Measurements from ENCODE around the gene CERS1. TPM values are rescaled to one million over a fixed set of nuclear protein-coding genes. Genes with fewer than 3 reads are reported as not detected.

CERS1 gene
- polyA plus RNA-seq, 3 donors, result not detected

DNA sequence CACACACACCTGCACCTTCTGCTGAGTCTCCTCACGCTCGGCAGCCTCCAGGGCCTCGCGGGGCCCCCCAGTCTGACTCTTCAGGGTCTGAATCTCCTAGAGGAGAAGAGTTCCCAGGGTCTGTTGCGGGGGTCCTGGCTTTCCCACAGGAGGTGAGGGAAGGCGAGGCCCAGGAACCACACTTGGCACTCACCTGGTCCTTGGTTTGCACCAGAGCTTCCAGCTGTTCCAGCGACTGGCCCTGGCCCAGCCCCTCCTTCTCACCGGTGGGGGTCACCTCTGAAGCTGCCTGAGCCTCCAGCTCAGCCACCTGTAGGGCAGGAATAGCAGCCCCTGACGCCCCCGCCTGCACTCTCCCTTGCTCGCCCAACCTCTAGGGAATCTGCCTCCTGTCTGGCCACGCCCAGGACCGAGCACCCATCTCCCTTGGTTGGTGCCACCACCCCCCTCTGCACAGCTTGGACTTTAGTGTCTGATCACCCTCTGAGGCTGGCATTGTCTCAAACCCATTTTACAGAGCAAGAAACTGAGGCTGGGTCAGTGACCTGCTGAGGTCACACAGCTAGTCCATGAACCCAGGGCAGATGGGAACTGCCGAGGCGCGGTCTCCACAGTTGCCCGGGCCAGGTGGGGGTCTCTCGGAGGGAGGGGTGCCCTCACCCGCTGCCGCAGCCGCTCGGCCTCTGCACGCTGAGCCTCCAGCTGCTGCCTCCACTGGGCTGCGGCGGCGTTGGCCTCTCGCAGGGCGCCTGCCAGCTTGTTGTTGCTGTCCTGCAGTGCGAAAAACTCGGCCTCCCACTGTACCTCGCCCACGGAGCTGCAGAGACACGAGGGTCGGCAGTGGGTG, 35.6 kb upstream of the CERS1 start:
- H3K4me3 ChIP-seq (replicated peaks in 1 of 3; ENCODE audit: low read depth in 2 of 3, low read length in 3 of 3), result peak overlapping the region in 1 of 3 experiments; percentile 77
- Mint-ChIP-seq H3K4me1 (peaks cover 16% of the 10 kb centered on the region), H3K27me3 (ENCODE audit: low read depth in 3 of 3) (peaks cover 0 to 1% (median 0%) of the 10 kb centered on the region in 3 donors), H3K9me3 (no peaks in the 10 kb centered on the region), H3K4me3 (no peak overlapping the region), H3K27ac (peak overlapping the region in 1 of 7 donors; percentile 25), H3K36me3 (peaks cover 47 to 79% of the 10 kb centered on the region in 2 donors)
- H3K79me2 ChIP-seq (ENCODE audit: insufficient read depth, low read length), result no peaks in the 10 kb centered on the region
- no peaks in the 10 kb centered on the region for H3K27me3 ChIP-seq (ENCODE audit: control insufficient read depth in 2 of 2, insufficient read depth in 2 of 2, low read length in 2 of 2)
- H3K4me2 ChIP-seq (replicated peaks; ENCODE audit: extremely low read depth, low read length, poor library complexity, severe bottlenecking), result peak overlapping the region; percentile 90
- TF ChIP-seq, protein P1, sequence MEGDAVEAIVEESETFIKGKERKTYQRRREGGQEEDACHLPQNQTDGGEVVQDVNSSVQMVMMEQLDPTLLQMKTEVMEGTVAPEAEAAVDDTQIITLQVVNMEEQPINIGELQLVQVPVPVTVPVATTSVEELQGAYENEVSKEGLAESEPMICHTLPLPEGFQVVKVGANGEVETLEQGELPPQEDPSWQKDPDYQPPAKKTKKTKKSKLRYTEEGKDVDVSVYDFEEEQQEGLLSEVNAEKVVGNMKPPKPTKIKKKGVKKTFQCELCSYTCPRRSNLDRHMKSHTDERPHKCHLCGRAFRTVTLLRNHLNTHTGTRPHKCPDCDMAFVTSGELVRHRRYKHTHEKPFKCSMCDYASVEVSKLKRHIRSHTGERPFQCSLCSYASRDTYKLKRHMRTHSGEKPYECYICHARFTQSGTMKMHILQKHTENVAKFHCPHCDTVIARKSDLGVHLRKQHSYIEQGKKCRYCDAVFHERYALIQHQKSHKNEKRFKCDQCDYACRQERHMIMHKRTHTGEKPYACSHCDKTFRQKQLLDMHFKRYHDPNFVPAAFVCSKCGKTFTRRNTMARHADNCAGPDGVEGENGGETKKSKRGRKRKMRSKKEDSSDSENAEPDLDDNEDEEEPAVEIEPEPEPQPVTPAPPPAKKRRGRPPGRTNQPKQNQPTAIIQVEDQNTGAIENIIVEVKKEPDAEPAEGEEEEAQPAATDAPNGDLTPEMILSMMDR (IDR thresholded peaks at IDR 0.05), result no peak
- H3K36me3 ChIP-seq (replicated peaks in 1 of 2; ENCODE audit: control insufficient read depth in 1 of 2, insufficient read depth in 2 of 2, low read length in 2 of 2), result peaks cover 48 to 72% of the 10 kb centered on the region in 2 donors
- DNase-seq, result no peak
- intact Hi-C loops (cut with micrococcal nuclease), result loop anchor here in 1 of 2 donors (2.0 to 5.0 kb wide), 3 partner anchors 55 to 295 kb away; partner anchors contain the start of genes ARMC6, KLHL26 and SUGP2
- 91% methylated on average over 30 of the region's 34 CpGs for WGBS (ENCODE audit: insufficient coverage)
- H4K20me1 ChIP-seq (ENCODE audit: insufficient read depth, low read length), result peaks cover 54% of the 10 kb centered on the region
- H2AFZ ChIP-seq (ENCODE audit: insufficient read depth, low read depth, low read length, poor library complexity, severe bottlenecking), result no peak overlapping the region
- no peak overlapping the region for H3K27ac ChIP-seq (ENCODE audit: low read depth in 1 of 2, low read length in 2 of 2)
- H3K9me3 ChIP-seq (replicated peaks in 1 of 2; ENCODE audit: control insufficient read depth in 1 of 2, insufficient read depth in 1 of 2, low read length in 2 of 2), result no peaks in the 10 kb centered on the region
- H3K9ac ChIP-seq (ENCODE audit: insufficient read depth, low read length, poor library complexity, severe bottlenecking), result no peak overlapping the region
- H3K4me1 ChIP-seq (ENCODE audit: control insufficient read depth in 1 of 2, insufficient read depth in 2 of 2, low read length in 2 of 2), result peaks cover 11 to 15% of the 10 kb centered on the region in 2 donors

DNA sequence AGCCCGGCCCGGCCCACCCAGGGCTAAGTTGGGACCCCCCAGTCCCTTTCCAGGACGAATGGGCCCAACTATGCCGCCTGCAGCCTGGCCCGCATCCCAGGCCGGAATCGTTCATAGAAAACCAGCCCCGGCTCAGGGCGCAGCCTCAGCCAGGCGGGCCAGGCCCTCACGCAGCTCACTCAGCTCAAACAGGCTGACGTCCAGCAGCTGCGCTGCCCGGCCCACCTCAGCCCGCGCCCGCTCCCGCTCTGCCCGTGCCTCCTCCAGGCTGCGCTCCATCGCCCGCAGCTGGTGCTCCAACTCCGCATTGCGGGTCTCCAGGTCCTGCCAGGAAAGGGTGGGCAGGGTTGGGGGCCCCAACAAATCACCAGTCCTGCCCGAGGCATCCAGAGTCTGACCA, 33.4 kb upstream of the CERS1 start:
- Histone ChIP-seq H3K79me2 (ENCODE audit: insufficient read depth, low read length) (peaks cover 5% of the 10 kb centered on the region), H3K4me1 (ENCODE audit: control insufficient read depth in 1 of 2, insufficient read depth in 2 of 2, low read length in 2 of 2) (peaks cover 11 to 15% of the 10 kb centered on the region in 2 donors), H3K9ac (ENCODE audit: insufficient read depth, low read length, poor library complexity, severe bottlenecking) (no peak overlapping the region), H3K4me3 (replicated peaks in 1 of 3; ENCODE audit: low read depth in 2 of 3, low read length in 3 of 3) (no peak overlapping the region), H3K9me3 (replicated peaks in 1 of 2; ENCODE audit: control insufficient read depth in 1 of 2, insufficient read depth in 1 of 2, low read length in 2 of 2) (no peaks in the 10 kb centered on the region), H3K4me2 (replicated peaks; ENCODE audit: extremely low read depth, low read length, poor library complexity, severe bottlenecking) (no peak overlapping the region), H3K27me3 (ENCODE audit: control insufficient read depth in 2 of 2, insufficient read depth in 2 of 2, low read length in 2 of 2) (no peaks in the 10 kb centered on the region), H3K36me3 (replicated peaks in 1 of 2; ENCODE audit: control insufficient read depth in 1 of 2, insufficient read depth in 2 of 2, low read length in 2 of 2) (peaks cover 58 to 78% of the 10 kb centered on the region in 2 donors), H2AFZ (ENCODE audit: insufficient read depth, low read depth, low read length, poor library complexity, severe bottlenecking) (no peak overlapping the region), H4K20me1 (ENCODE audit: insufficient read depth, low read length) (peaks cover 69% of the 10 kb centered on the region), H3K27ac (ENCODE audit: low read depth in 1 of 2, low read length in 2 of 2) (no peak overlapping the region)
- Mint-ChIP-seq H3K9me3 (no peaks in the 10 kb centered on the region), H3K27ac (peak overlapping the region in 1 of 7 donors; percentile 68), H3K4me3 (no peak overlapping the region), H3K36me3 (peaks cover 52 to 79% of the 10 kb centered on the region in 2 donors), H3K4me1 (peaks cover 16% of the 10 kb centered on the region), H3K27me3 (ENCODE audit: low read depth in 3 of 3) (peaks cover 0 to 3% (median 0%) of the 10 kb centered on the region in 3 donors)
- 94% methylated on average over 21 of the region's 25 CpGs for WGBS (ENCODE audit: insufficient coverage)
- TF ChIP-seq, protein P1 (IDR thresholded peaks at IDR 0.05), result no peak
- intact Hi-C loops (cut with micrococcal nuclease), result no loop called here
- DNase-seq, result no peak

Data from CD14-positive monocyte (primary cell).